GM23338 (cell line): Measurements from ENCODE around the gene GTPBP10.

Experiments used
- CTCF ChIP-seq, 2 experiments: fragments of 200-600 bp in 1 of 2; sonication (generic) in 1 of 2; conservative IDR thresholded peaks; 2 replicates each; pipeline versions ENCODE4 v1.5.1 to v1.6.1; 2016 to 2017; ENCODE audit warnings: antibody characterized with exemption in 2 of 2, low read depth in 2 of 2, mild to moderate bottlenecking in 2 of 2, moderate library complexity in 1 of 2
- POLR2AphosphoS5 ChIP-seq: IDR thresholded peaks from 2 replicates; pipeline ENCODE4 v1.6.1; 2016; ENCODE audit warnings: antibody characterized with exemption, low read depth
- ZNF462 ChIP-seq: fragments of 250-450 bp; sonication (Bioruptor Pico); IDR thresholded peaks from 2 replicates; pipeline ENCODE4 v1.5.0; 2020; ENCODE audit warnings: mild to moderate bottlenecking, moderate library complexity

GRCh38 chr7:90303241-90303640 is 43.3 kb upstream of the GTPBP10 start:
- TF ChIP-seq POLR2AphosphoS5 (no peak), ZNF462 (CRISPR knock-in tag) (no peak), CTCF (conservative IDR thresholded peaks at IDR 0.05; ENCODE audit: low read depth in 2 of 2) (no peak)
